HCT116 (cell line): ENCODE data around the gene IL17D. TPM values are rescaled to one million over a fixed set of nuclear protein-coding genes. Genes with fewer than 3 reads are reported as not detected.

Experiments
- ATAC-seq: fragments of 200-7000 bp; cut with Tn5 transposase; 2 replicates; pipeline ENCODE4 v1.9.1; 2020; ENCODE audit warnings: mild to moderate bottlenecking, moderate library complexity
- BruUV-seq: library from RNA; stranded (reverse); fragments of 400-500 nt; replicated peaks from 2 replicates; lab custom pipeline; 2021; lab: Mats Ljungman, UMichigan
- CTCF ChIA-PET: fragments of 300-600 bp; sonication (Branson Sonifier 250); formaldehyde crosslinking; loops from one replicate; lab custom pipeline; 2021; ENCODE audit warnings: antibody characterized with exemption; lab: Charles Lee
- POLR2A ChIA-PET: fragments of 300-600, 350-600 bp; sonication (Branson Sonifier 250); formaldehyde crosslinking; loops from one replicate; lab custom pipeline; 2021; ENCODE audit warnings: antibody characterized with exemption; lab: Charles Lee
- RAD21 ChIA-PET, 2 experiments: fragments of 300-600 bp; sonication (Branson Sonifier 250); formaldehyde crosslinking; loops; one replicate each; lab custom pipeline; 2023; ENCODE audit warnings: low total read pairs in 2 of 2; ENCODE audit not compliant: uncharacterized antibody in 2 of 2, unreplicated experiment in 2 of 2, low non-redundant PET in 1 of 2; lab: Charles Lee
- DNase-seq: peaks from one replicate; pipeline ENCODE4 v3.0.0-alpha.2; 2010; ENCODE audit warnings: low read depth, low spot score
- H2AFZ ChIP-seq: fragments of 200-600 bp; shearing (Covaris generic), sonication (generic); 2 replicates; pipeline ENCODE4 v1.6.1; 2017; ENCODE audit warnings: low read depth, mixed run types, mixed read lengths, antibody characterized with exemption, low read length; ENCODE audit not compliant: poor library complexity, severe bottlenecking
- H3K27ac ChIP-seq: 2 replicates; pipeline ENCODE4 v1.5.1; 2012; ENCODE audit warnings: low read depth, low read length
- H3K27me3 ChIP-seq: fragments of 200-600 bp; sonication (generic); 2 replicates; pipeline ENCODE4 v1.6.1; 2016; ENCODE audit warnings: mixed run types, low read length, mixed read lengths; ENCODE audit not compliant: insufficient read depth
- H3K36me3 ChIP-seq, 2 experiments: fragments of 200-500 bp in 1 of 2; fragments of 200-600 bp in 1 of 2; sonication (Bioruptor generic) in 1 of 2; sonication (generic) in 1 of 2; 2 replicates each; pipeline versions ENCODE4 v1.5.1 to v1.6.1; 2014 to 2016; ENCODE audit warnings: low read length in 2 of 2, inconsistent platforms in 1 of 2, mixed read lengths in 1 of 2, mixed run types in 1 of 2; ENCODE audit not compliant: insufficient read depth in 2 of 2, control insufficient read depth in 1 of 2
- H3K4me1 ChIP-seq, 2 experiments: fragments of 200-600 bp in 1 of 2; sonication (generic) in 1 of 2; 2 replicates each; pipeline versions ENCODE4 v1.5.1 to v1.6.1; 2012 to 2017; ENCODE audit warnings: low read length in 2 of 2, inconsistent platforms in 1 of 2, mild to moderate bottlenecking in 1 of 2, mixed read lengths in 1 of 2, mixed run types in 1 of 2, moderate library complexity in 1 of 2; ENCODE audit not compliant: insufficient read depth in 2 of 2, control insufficient read depth in 1 of 2
- H3K4me2 ChIP-seq: fragments of 200-600 bp; sonication (generic); 2 replicates; pipeline ENCODE4 v1.6.1; 2017; ENCODE audit warnings: mixed run types, low read length, mixed read lengths
- H3K4me3 ChIP-seq, 2 experiments: fragments of 200-600 bp in 1 of 2; sonication (generic) in 1 of 2; replicated peaks in 1 of 2; 2 replicates each; pipeline ENCODE4 v1.5.1; 2011 to 2016; ENCODE audit warnings: low read length in 2 of 2, control low read depth in 1 of 2, low read depth in 1 of 2, mild to moderate bottlenecking in 1 of 2, mixed read lengths in 1 of 2, mixed run types in 1 of 2
- H3K79me2 ChIP-seq: fragments of 200-600 bp; sonication (generic); 2 replicates; pipeline ENCODE4 v1.6.1; 2017; ENCODE audit warnings: mild to moderate bottlenecking, mixed run types, low read length, moderate library complexity, mixed read lengths; ENCODE audit not compliant: insufficient read depth
- H3K9ac ChIP-seq: fragments of 200-600 bp; sonication (generic); 2 replicates; pipeline ENCODE4 v1.6.1; 2016; ENCODE audit warnings: low read length, mixed read lengths
- H3K9me2 ChIP-seq: fragments of 200-600 bp; sonication (generic), shearing (Covaris generic); 2 replicates; pipeline ENCODE4 v1.6.1; 2017; ENCODE audit warnings: mixed run types, mild to moderate bottlenecking, moderate library complexity; ENCODE audit not compliant: insufficient read depth
- H3K9me3 ChIP-seq, 2 experiments: fragments of 200-500 bp in 1 of 2; fragments of 200-600 bp in 1 of 2; sonication (Bioruptor generic) in 1 of 2; sonication (generic) in 1 of 2; 2 replicates each; pipeline ENCODE4 v1.6.1; 2014 to 2017; ENCODE audit warnings: low read length in 2 of 2, mixed read lengths in 2 of 2, inconsistent platforms in 1 of 2, low read depth in 1 of 2, mild to moderate bottlenecking in 1 of 2, mixed run types in 1 of 2, moderate library complexity in 1 of 2; ENCODE audit not compliant: control insufficient read depth in 1 of 2, insufficient read depth in 1 of 2
- H4K20me1 ChIP-seq: fragments of 200-600 bp; sonication (generic), shearing (Covaris generic); 2 replicates; pipeline ENCODE4 v1.6.1; 2017; ENCODE audit warnings: mixed run types, mild to moderate bottlenecking, moderate library complexity; ENCODE audit not compliant: insufficient read depth
- EGR1 ChIP-seq: IDR thresholded peaks from 2 replicates; pipeline ENCODE4 v1.6.1; 2012; ENCODE audit warnings: low read depth
- EZH2 ChIP-seq: fragments of 200-600 bp; sonication (generic); IDR thresholded peaks from 2 replicates; pipeline ENCODE4 v1.6.1; 2017; ENCODE audit warnings: antibody characterized with exemption, mixed run types
- FOSL1 ChIP-seq: IDR thresholded peaks from 2 replicates; pipeline ENCODE4 v1.6.1; 2012; ENCODE audit warnings: low read depth
- MAX ChIP-seq: IDR thresholded peaks from 2 replicates; pipeline ENCODE4 v1.6.1; 2012
- POLR2A ChIP-seq: IDR thresholded peaks from 2 replicates; pipeline ENCODE4 v1.7.0; 2011; ENCODE audit warnings: borderline replicate concordance; ENCODE audit not compliant: insufficient read depth, insufficient read length; ENCODE audit errors: extremely low read depth
- RAD21 ChIP-seq: IDR thresholded peaks from 2 replicates; pipeline ENCODE4 v1.6.1; 2012; ENCODE audit warnings: low read depth, mild to moderate bottlenecking
- REST ChIP-seq: IDR thresholded peaks from 2 replicates; pipeline ENCODE4 v1.6.1; 2012; ENCODE audit warnings: low read depth
- SIN3A ChIP-seq: IDR thresholded peaks from 2 replicates; pipeline ENCODE4 v1.6.1; 2012; ENCODE audit warnings: low read depth
- ZBTB33 ChIP-seq: IDR thresholded peaks from 2 replicates; pipeline ENCODE4 v1.6.1; 2011; ENCODE audit warnings: mild to moderate bottlenecking, low read length, moderate library complexity; ENCODE audit not compliant: insufficient replicate concordance; ENCODE audit errors: extremely low read depth
- intact Hi-C: fragments of 100-400 bp; cut with micrococcal nuclease; formaldehyde crosslinking; loops from 2 replicates; pipeline ENCODE4 v1.10.0; 2022
- total RNA-seq: library from RNA; stranded (reverse); gene quantifications from one replicate; pipeline ENCODE4 v1.2.1, GENCODE V29; 2021; ENCODE audit not compliant: unreplicated experiment

The IL17D gene
- total RNA-seq, 1 experiment from 2014 or later: 0.25 TPM

- no peak for ATAC-seq
- Histone ChIP-seq H3K79me2 (no peaks in the 10 kb centered on the region), H3K4me3 (no peak overlapping the region), H3K9me3 (0 out of 4 replicates have a peak, but pooled peaks cover 6% of the 10 kb centered on the region in 2 experiments), H3K4me2 (no peak overlapping the region), H3K9ac (no peak overlapping the region), H3K36me3 (0 out of 4 replicates have a peak, but pooled peaks cover 0 to 3% of the 10 kb centered on the region in 2 experiments), H2AFZ (no peak overlapping the region), H3K9me2 (no peaks in the 10 kb centered on the region), H3K27ac (no peak overlapping the region), H3K27me3 (no peaks in the 10 kb centered on the region), H3K4me1 (no peaks in the 10 kb centered on the region), H4K20me1 (no peaks in the 10 kb centered on the region)
- TF ChIP-seq ZBTB33: no peak
- no peak for TF ChIP-seq EGR1
- no peak for TF ChIP-seq REST
- TF ChIP-seq POLR2A: no peak
- no peak for TF ChIP-seq SIN3A
- no peak for TF ChIP-seq EZH2
- no peak for TF ChIP-seq RAD21
- TF ChIP-seq FOSL1: no peak
- TF ChIP-seq MAX: no peak
- ChIA-PET RAD21 (no interaction called here), CTCF (no interaction called here), POLR2A (no interaction called here)
- BruUV-seq: no TSS peak
- DNase-seq: no peak
- intact Hi-C loops: no loop called here
These were observed 57.4 kb downstream of the IL17D start for GRCh38 chr13:20760872-20761271.
